Measurements from ENCODE around the gene GNAS.
"Not testable (repeated sequence)": the region's sequence is repeated elsewhere in the genome, so short reads cannot be mapped to it uniquely, and the experiment has no call there.

Gene GNAS

DNA sequence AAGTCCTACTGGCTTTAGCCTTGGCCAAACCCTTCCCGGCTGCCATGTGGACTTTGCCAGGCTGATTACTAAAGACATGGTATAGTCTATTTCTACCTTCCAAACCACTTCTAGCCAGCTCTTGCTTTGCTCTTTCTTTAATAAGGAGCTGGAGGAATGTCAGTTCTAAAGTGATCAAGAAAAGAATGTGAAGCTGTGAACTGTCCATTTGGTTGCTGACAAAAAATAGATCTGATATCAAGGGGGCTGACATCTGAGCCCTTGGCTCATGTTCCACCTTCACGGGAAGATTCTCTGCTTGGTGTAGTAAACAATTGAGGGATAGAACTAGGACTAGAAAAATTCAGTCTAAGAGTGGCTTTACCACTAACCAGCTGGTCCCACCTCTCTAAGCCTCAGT, 24.4 kb upstream of the GNAS start:
- Histone ChIP-seq H3K4me1 (ENCODE audit: insufficient read depth, poor library complexity, severe bottlenecking) (no peaks in the 10 kb centered on the region), H3K27me3 (ENCODE audit: insufficient read depth, poor library complexity, severe bottlenecking) (peaks cover 3% of the 10 kb centered on the region), H3K27ac (ENCODE audit: poor library complexity, severe bottlenecking) (no peak overlapping the region), H3K36me3 (ENCODE audit: low read depth) (peaks cover 49% of the 10 kb centered on the region), H3K4me3 (ENCODE audit: severe bottlenecking) (no peak overlapping the region), H3K9me3 (ENCODE audit: severe bottlenecking) (no peaks in the 10 kb centered on the region)
- TF ChIP-seq, protein P1, sequence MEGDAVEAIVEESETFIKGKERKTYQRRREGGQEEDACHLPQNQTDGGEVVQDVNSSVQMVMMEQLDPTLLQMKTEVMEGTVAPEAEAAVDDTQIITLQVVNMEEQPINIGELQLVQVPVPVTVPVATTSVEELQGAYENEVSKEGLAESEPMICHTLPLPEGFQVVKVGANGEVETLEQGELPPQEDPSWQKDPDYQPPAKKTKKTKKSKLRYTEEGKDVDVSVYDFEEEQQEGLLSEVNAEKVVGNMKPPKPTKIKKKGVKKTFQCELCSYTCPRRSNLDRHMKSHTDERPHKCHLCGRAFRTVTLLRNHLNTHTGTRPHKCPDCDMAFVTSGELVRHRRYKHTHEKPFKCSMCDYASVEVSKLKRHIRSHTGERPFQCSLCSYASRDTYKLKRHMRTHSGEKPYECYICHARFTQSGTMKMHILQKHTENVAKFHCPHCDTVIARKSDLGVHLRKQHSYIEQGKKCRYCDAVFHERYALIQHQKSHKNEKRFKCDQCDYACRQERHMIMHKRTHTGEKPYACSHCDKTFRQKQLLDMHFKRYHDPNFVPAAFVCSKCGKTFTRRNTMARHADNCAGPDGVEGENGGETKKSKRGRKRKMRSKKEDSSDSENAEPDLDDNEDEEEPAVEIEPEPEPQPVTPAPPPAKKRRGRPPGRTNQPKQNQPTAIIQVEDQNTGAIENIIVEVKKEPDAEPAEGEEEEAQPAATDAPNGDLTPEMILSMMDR (IDR thresholded peaks at IDR 0.05; ENCODE audit: poor library complexity, severe bottlenecking) = no peak
- no peak for ATAC-seq (ENCODE audit: low read depth)
- no peak for DNase-seq (ENCODE audit: low spot score)

DNA sequence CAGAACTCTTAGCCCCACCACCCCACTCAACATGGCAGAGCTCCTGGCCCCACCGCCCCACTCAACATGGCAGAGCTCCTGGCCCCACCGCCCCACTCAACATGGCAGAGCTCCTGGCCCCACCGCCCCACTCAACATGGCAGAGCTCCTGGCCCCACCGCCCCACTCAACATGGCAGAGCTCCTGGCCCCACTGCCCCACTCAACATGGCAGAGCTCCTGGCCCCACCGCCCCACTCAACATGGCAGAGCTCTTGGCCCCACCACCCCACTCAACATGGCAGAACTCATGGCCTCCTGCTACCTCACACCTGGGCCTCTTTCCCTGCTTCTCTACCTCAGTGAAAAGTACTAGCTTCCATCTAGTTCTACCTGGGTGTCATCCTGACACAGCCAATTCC, 23.7 kb upstream of the GNAS start:
- DNase-seq (ENCODE audit: low spot score); H3K27ac ChIP-seq (ENCODE audit: poor library complexity, severe bottlenecking); H3K4me3 ChIP-seq (ENCODE audit: severe bottlenecking); ATAC-seq (ENCODE audit: low read depth); H3K27me3 ChIP-seq (ENCODE audit: insufficient read depth, poor library complexity, severe bottlenecking); H3K4me1 ChIP-seq (ENCODE audit: insufficient read depth, poor library complexity, severe bottlenecking); H3K9me3 ChIP-seq (ENCODE audit: severe bottlenecking): not testable (repeated sequence)
- peaks cover 47% of the 10 kb centered on the region for H3K36me3 ChIP-seq (ENCODE audit: low read depth)

DNA sequence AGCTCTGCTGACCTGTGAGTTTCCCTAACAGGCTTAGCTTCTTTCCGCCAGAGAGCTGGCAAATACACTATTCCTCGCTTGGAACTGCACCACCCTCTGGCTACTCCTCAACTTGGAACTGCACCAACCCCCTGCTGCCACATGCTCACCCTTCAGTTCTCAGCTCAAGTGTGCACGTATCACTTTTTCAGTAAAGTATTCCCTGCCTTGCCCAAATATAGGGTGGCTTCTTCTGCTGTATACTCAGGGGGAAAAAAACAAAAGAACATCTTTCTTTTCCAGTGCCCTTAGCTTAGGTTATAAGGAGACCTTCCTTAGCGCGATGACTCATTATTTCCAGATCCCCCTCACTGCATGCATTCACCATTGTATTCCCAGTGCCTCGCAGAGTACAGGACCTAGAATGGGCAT, 23.0 kb upstream of the GNAS start:
- TF ChIP-seq, protein P1 (IDR thresholded peaks at IDR 0.05; ENCODE audit: poor library complexity, severe bottlenecking) = no peak
- Histone ChIP-seq H3K27ac (ENCODE audit: poor library complexity, severe bottlenecking) (no peak overlapping the region), H3K9me3 (ENCODE audit: severe bottlenecking) (no peaks in the 10 kb centered on the region), H3K4me1 (ENCODE audit: insufficient read depth, poor library complexity, severe bottlenecking) (no peaks in the 10 kb centered on the region), H3K36me3 (ENCODE audit: low read depth) (peaks cover 46% of the 10 kb centered on the region), H3K4me3 (ENCODE audit: severe bottlenecking) (no peak overlapping the region), H3K27me3 (ENCODE audit: insufficient read depth, poor library complexity, severe bottlenecking) (peaks cover 3% of the 10 kb centered on the region)
- DNase-seq (ENCODE audit: low spot score) (no peak), ATAC-seq (ENCODE audit: low read depth) (no peak)

DNA sequence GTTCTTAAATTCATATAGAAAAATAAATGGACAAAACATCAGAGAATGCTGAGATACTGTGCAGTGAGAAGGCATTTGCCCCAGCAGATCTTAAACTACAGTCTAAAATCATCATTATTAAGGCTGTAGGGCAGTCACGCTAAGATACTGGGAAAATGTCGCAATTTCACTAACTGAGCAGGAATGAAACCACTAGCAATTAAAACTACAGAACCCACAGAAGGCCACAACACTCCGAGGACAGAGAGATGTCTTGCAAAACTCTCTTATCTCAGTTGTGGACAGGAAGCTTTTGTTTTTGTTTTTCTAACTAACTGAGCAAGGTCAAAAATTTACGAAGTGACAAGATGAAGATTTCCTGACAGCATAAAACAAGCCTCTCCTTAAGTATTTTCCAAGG, 20.1 kb upstream of the GNAS start:
- H3K27ac ChIP-seq (ENCODE audit: poor library complexity, severe bottlenecking) = no peak overlapping the region
- TF ChIP-seq, protein P1 (IDR thresholded peaks at IDR 0.05; ENCODE audit: poor library complexity, severe bottlenecking) = no peak
- no peaks in the 10 kb centered on the region for H3K4me1 ChIP-seq (ENCODE audit: insufficient read depth, poor library complexity, severe bottlenecking)
- no peaks in the 10 kb centered on the region for H3K9me3 ChIP-seq (ENCODE audit: severe bottlenecking)
- ATAC-seq (ENCODE audit: low read depth) = no peak
- H3K27me3 ChIP-seq (ENCODE audit: insufficient read depth, poor library complexity, severe bottlenecking) = peaks cover 6% of the 10 kb centered on the region
- no peak for DNase-seq (ENCODE audit: low spot score)
- H3K36me3 ChIP-seq (ENCODE audit: low read depth) = peaks cover 48% of the 10 kb centered on the region
- no peak overlapping the region for H3K4me3 ChIP-seq (ENCODE audit: severe bottlenecking)

DNA sequence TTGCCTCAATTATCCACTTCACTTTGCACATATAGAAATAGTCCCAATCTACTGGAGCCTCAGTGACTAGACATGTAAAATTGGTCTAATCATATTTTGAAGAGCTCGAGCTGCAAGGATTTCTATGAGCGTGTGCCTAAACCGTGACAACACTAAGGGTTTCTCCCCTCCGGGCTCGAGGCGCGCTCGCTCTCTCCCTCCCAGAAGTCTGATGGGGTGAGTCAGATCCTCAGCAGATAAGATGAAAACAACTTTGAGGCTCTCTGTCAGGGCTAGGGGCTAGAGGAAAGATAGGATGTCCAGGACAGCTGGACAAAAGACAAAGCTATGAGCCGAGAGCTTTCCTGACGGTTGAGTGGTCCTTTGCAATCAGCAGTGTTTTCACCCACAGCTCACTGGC, 18.6 kb upstream of the GNAS start:
- Histone ChIP-seq H3K36me3 (ENCODE audit: low read depth) (peaks cover 55% of the 10 kb centered on the region), H3K27me3 (ENCODE audit: insufficient read depth, poor library complexity, severe bottlenecking) (peaks cover 6% of the 10 kb centered on the region), H3K4me1 (ENCODE audit: insufficient read depth, poor library complexity, severe bottlenecking) (no peaks in the 10 kb centered on the region), H3K27ac (ENCODE audit: poor library complexity, severe bottlenecking) (no peak overlapping the region), H3K4me3 (ENCODE audit: severe bottlenecking) (no peak overlapping the region), H3K9me3 (ENCODE audit: severe bottlenecking) (no peaks in the 10 kb centered on the region)
- TF ChIP-seq, protein P1 (IDR thresholded peaks at IDR 0.05; ENCODE audit: poor library complexity, severe bottlenecking) = no peak
- no peak for ATAC-seq (ENCODE audit: low read depth)
- DNase-seq (ENCODE audit: low spot score) = no peak

Data from RWPE2 (cell line).